ENCODE data around the gene PIWIL4.

Gene PIWIL4

DNA sequence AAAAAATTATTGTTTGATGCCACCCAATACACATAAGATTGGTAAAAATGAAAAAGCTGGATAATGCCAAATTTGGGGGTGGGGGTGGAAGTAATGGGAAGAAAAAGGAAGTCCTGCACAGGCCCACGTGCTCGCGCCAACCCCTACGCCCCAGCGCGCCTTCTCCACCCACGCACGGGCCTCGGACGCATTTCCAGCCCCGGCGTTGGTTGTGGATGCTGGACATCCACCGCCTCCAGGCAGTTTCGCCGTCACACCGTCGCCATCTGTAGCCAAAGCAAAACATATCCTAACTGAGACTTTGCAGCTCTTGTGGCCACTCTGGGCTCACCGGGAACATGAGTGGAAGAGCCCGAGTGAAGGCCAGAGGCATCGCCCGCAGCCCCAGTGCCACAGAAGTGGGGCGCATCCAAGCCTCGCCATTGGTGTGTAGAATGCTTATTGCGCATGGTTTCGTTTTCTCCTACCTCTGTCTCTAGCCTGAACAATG is at the start of gene PIWIL4:
Gene PIWIL4, plus strand, starts transcription at position 188 of the 490 bp plus-strand sequence. Its CDS starts 151 bp downstream, at position 339.
- DNase-seq: no peak

DNA sequence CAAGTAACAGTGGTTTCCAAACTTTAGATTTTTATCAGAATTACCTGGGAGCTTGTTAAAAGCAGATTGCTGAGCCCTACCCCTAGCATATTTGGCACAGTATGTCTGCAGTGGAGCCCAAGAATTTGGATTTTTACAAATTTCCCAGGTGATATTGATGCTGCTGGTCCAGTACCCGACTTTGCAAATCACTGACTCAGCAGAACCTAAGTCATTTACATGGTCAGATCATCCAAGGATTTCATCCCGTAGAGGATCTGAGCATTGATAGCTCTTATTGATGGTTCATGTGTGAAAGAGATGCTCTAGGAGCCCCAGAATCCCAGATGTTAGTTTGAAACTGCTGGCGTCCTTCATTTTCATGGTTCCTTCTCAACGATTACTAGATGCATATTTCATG is 48.9 kb upstream of the PIWIL4 start:
- DNase-seq: no peak

GRCh38 chr11:94519478-94520084 is 47.6 kb upstream of the PIWIL4 start:
- no peak for DNase-seq

DNA sequence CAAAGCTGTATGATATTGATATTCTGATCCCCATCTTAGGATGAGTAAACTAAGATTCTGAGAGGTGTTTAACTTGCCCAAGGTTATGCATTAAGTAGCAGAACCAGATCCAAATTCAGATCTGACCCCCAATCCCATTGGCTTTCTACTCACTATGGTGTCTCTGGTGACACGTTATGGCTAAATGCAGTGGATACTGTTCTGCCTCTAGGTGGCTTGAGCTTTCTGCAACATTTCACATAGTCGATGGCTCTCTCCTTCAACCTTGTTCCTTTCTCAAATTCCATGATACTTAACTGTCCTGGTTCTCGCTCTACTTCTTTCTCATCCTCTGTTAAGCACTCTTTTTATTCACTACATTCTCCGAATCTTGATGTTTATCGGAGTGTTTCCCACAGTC is 45.5 kb upstream of the PIWIL4 start:
- DNase-seq: no peak

- no peak for DNase-seq
Observed at GRCh38 chr11:94524341-94524740, 42.8 kb upstream of the PIWIL4 start.

- DNase-seq: no peak
Observed at GRCh38 chr11:94525546-94526324, 41.4 kb upstream of the PIWIL4 start.

DNA sequence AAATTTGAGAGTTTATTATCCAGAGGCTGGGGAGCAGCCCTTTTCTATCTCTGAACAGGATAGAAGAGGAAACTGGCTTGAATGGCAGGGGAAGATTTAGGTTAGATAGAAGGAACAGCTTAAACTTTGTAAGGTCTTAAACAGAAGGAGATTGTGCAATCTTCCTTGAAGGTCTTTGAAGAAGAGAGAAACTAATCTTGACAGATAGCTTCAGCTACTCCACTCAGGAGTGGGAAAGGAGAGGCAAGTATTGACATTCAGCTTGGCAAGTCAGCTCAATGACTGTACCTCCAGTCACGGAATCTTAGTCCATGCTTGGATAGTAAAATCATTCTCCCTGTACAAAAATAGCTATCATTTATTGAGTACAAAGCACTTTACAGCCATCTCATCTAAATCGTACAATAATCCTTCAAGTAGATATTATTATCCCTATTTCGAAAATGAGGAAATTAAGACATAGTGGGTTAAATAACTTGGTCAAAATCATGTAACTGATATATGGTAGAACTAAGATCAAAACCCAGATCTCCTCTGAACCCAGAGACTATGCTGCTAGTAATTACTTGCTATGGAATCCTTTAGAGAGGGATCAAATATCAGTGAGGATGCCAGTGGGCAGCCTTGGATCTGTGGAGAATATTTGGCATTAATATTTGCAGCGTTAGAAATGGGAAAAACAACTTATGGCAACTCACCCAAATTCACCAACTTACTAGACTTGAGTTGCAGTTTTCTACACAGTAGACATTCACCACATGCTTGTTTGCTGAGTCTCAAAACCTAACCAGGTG is 40.3 kb upstream of the PIWIL4 start:
- no peak for DNase-seq

DNA sequence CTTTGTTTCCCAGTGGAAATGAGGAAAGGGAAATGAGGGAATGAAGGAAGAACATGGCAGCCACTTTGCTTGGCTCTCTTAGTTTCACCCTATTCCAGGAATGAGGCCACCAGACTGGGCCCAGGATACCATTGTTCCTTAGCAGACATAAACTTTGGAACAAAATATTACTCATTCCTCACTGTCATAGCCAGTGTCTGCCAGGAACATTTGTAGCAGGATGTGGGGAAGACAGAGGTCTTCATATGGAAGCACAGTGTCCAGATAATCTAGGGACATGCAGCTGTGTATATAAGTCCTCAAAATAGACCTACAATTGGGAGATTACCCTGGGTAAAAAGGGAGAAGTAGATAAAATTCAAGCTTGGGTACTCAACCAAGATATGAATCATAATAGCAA is 38.6 kb upstream of the PIWIL4 start:
- no peak for DNase-seq

DNA sequence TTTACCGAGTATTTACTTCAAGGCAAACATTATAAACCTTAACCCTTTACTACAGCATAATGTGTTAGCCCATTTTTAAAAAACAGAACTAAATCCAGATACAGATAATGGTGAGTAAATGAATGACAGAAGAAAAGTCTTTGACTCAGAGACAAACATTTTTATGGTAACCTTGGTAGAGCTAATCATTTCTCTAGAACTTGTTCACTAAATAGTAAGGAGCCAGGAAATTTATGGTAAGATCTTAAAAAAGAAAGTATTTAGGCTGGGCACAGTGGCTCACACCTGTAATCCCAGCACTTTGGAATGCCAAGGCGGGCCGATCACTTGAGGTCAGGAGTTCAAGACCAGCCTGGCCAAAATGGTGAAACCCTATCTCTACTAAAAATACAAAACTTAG is 35.0 kb upstream of the PIWIL4 start:
- DNase-seq: no peak

DNA sequence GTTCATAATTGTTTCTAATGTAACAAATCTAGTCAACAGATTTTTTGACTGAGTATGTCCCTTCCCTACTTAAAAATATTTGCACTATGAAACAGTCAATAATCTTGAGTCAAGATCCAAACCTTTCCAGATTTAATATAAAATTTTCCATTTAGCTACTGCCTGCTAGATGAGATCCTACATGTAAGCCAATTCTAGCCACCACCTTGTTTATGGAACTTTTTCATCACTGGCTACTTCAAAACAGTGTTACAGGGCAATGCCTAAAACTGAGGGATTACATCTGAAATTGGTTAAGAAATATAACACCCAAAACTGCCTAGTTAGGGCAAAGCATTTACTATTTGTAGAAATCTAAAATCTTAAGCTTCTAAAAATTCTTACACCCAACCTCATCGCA is 34.0 kb upstream of the PIWIL4 start:
- DNase-seq: no peak

GRCh38 chr11:94533696-94534630 is 33.2 kb upstream of the PIWIL4 start:
- no peak for DNase-seq

DNA sequence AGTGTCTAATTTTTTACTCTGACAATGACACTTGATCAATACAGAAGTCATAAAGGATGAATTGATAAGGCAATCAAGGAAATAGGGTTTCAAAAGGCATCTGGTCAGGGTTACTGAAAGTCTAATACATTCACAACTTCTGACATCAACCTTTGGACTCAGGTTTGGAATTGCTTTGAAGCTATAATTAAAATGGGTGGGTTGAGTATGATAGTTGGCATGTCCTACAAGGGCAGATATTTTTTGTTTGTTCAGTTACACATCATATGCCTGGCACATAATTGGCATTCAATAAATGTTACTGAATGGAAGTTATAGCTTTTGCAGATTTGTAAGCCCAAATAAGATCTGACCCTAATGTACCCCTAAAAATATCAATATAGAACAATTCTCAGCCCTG is 30.8 kb upstream of the PIWIL4 start:
- no peak for DNase-seq

GRCh38 chr11:94537031-94537600 is 30.1 kb upstream of the PIWIL4 start:
- no peak for DNase-seq

GRCh38 chr11:94539420-94539819 is 27.7 kb upstream of the PIWIL4 start:
- no peak for DNase-seq

GRCh38 chr11:94543695-94544645 is 23.2 kb upstream of the PIWIL4 start, which contains the start of gene FUT4:
Gene FUT4, plus strand, starts transcription at chr11:94543921. Its CDS starts 213 bp downstream, at chr11:94544134.
- DNase-seq: peak; percentile 61

DNA sequence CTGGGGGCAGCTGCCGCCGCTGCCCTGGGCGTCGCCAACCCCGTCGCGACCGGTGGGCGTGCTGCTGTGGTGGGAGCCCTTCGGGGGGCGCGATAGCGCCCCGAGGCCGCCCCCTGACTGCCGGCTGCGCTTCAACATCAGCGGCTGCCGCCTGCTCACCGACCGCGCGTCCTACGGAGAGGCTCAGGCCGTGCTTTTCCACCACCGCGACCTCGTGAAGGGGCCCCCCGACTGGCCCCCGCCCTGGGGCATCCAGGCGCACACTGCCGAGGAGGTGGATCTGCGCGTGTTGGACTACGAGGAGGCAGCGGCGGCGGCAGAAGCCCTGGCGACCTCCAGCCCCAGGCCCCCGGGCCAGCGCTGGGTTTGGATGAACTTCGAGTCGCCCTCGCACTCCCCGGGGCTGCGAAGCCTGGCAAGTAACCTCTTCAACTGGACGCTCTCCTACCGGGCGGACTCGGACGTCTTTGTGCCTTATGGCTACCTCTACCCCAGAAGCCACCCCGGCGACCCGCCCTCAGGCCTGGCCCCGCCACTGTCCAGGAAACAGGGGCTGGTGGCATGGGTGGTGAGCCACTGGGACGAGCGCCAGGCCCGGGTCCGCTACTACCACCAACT is 22.4 kb upstream of the PIWIL4 start:
- no peak for DNase-seq

DNA sequence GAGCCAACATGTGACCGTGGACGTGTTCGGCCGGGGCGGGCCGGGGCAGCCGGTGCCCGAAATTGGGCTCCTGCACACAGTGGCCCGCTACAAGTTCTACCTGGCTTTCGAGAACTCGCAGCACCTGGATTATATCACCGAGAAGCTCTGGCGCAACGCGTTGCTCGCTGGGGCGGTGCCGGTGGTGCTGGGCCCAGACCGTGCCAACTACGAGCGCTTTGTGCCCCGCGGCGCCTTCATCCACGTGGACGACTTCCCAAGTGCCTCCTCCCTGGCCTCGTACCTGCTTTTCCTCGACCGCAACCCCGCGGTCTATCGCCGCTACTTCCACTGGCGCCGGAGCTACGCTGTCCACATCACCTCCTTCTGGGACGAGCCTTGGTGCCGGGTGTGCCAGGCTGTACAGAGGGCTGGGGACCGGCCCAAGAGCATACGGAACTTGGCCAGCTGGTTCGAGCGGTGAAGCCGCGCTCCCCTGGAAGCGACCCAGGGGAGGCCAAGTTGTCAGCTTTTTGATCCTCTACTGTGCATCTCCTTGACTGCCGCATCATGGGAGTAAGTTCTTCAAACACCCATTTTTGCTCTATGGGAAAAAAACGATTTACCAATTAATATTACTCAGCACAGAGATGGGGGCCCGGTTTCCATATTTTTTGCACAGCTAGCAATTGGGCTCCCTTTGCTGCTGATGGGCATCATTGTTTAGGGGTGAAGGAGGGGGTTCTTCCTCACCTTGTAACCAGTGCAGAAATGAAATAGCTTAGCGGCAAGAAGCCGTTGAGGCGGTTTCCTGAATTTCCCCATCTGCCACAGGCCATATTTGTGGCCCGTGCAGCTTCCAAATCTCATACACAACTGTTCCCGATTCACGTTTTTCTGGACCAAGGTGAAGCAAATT is 21.7 kb upstream of the PIWIL4 start:
- no peak for DNase-seq

DNA sequence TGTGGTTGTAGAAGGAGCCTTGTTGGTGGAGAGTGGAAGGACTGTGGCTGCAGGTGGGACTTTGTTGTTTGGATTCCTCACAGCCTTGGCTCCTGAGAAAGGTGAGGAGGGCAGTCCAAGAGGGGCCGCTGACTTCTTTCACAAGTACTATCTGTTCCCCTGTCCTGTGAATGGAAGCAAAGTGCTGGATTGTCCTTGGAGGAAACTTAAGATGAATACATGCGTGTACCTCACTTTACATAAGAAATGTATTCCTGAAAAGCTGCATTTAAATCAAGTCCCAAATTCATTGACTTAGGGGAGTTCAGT is 21.1 kb upstream of the PIWIL4 start:
- no peak for DNase-seq

DNA sequence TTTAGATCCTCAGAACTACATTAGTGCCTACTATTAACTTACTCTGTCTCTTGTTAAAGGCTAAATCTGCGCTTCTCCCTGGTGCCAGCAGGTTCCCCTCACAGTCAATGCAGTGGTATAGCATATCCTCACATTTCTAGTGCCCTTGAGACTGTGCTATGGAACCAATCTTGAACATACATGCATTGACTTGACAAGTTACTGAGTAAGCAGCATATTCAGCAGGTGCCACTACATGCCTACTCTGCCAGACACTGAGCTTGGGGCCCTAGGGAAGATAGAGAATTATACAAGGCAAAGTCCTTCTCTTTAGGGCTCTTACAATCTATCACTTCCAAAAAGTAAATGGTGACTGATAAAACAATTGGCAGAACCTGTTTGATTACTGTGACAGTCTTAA is 20.3 kb upstream of the PIWIL4 start:
- DNase-seq: no peak
